Progenitor cell of endocrine pancreas (in vitro differentiated cells): ENCODE results near the gene CADM3. TPM values are rescaled to one million over a fixed set of nuclear protein-coding genes. Genes with fewer than 3 reads are reported as not detected.

ENCODE experiments used
- DNase-seq: peaks from one replicate; pipeline ENCODE4 v3.0.0; 2021; ENCODE audit warnings: low spot score; ENCODE audit not compliant: unreplicated experiment
- H3K27ac Mint-ChIP-seq: 2 replicates; pipeline ENCODE4 v1.8.0; 2021; ENCODE audit warnings: mild to moderate bottlenecking, moderate library complexity, mixed read lengths
- H3K27me3 Mint-ChIP-seq: 2 replicates; pipeline ENCODE4 v1.8.0; 2021; ENCODE audit warnings: mixed read lengths
- H3K36me3 Mint-ChIP-seq: 2 replicates; pipeline ENCODE4 v1.8.0; 2022; ENCODE audit warnings: mixed read lengths; ENCODE audit not compliant: insufficient read depth
- H3K4me1 Mint-ChIP-seq: 2 replicates; pipeline ENCODE4 v1.8.0; 2021; ENCODE audit warnings: low read depth, mixed read lengths
- H3K4me3 Mint-ChIP-seq: 2 replicates; pipeline ENCODE4 v1.8.0; 2021; ENCODE audit warnings: low read depth, mild to moderate bottlenecking, moderate library complexity, mixed read lengths
- H3K9me3 Mint-ChIP-seq: 2 replicates; pipeline ENCODE4 v1.8.0; 2021; ENCODE audit warnings: low read depth, mixed read lengths
- total RNA-seq: library from RNA; stranded (reverse); gene quantifications from 2 replicates; pipeline ENCODE4 v1.2.1, GENCODE V29; 2021
- TF ChIP-seq, protein P1 (sequence below): fragments of 200-600 bp; sonication (generic); IDR thresholded peaks from one replicate; pipeline ENCODE4 v1.5.0; 2021; ENCODE audit warnings: antibody characterized with exemption, mild to moderate bottlenecking; ENCODE audit not compliant: unreplicated experiment

CADM3 gene
- total RNA-seq, 1 donor from 2014 or later = 8.9 TPM

DNA sequence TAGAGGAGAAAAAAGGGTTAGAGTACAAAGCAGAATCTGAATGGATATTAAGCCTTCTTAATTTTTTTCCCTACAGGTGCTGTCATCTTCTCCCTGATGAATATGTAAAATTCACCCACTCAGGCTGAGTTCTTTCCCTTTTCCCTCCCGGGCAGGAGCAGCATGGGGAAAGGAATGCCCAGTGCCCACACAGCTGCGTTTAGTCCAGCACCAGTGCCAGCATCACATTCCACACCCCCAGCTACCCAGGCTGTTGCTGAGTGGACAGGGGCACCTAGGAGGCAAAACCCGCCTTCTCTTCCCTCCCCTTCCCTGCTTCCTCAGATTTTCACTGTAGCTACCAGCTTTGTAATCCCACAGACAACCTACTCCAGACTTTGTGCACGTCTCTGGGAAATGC, 3.4 kb upstream of the CADM3 start:
- Mint-ChIP-seq H3K4me3 (no peak overlapping the region), H3K36me3 (no peaks in the 10 kb centered on the region), H3K9me3 (no peaks in the 10 kb centered on the region), H3K27ac (no peak overlapping the region), H3K4me1 (peaks cover 20% of the 10 kb centered on the region), H3K27me3 (peaks cover 14% of the 10 kb centered on the region)
- TF ChIP-seq, protein P1, sequence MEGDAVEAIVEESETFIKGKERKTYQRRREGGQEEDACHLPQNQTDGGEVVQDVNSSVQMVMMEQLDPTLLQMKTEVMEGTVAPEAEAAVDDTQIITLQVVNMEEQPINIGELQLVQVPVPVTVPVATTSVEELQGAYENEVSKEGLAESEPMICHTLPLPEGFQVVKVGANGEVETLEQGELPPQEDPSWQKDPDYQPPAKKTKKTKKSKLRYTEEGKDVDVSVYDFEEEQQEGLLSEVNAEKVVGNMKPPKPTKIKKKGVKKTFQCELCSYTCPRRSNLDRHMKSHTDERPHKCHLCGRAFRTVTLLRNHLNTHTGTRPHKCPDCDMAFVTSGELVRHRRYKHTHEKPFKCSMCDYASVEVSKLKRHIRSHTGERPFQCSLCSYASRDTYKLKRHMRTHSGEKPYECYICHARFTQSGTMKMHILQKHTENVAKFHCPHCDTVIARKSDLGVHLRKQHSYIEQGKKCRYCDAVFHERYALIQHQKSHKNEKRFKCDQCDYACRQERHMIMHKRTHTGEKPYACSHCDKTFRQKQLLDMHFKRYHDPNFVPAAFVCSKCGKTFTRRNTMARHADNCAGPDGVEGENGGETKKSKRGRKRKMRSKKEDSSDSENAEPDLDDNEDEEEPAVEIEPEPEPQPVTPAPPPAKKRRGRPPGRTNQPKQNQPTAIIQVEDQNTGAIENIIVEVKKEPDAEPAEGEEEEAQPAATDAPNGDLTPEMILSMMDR = no peak
- DNase-seq = no peak

GRCh38 chr1:159170639-159171038, 776 bp upstream of the CADM3 start:
- peak overlapping the region; percentile 64 for H3K4me3 Mint-ChIP-seq
- TF ChIP-seq, protein P1 = no peak

DNA sequence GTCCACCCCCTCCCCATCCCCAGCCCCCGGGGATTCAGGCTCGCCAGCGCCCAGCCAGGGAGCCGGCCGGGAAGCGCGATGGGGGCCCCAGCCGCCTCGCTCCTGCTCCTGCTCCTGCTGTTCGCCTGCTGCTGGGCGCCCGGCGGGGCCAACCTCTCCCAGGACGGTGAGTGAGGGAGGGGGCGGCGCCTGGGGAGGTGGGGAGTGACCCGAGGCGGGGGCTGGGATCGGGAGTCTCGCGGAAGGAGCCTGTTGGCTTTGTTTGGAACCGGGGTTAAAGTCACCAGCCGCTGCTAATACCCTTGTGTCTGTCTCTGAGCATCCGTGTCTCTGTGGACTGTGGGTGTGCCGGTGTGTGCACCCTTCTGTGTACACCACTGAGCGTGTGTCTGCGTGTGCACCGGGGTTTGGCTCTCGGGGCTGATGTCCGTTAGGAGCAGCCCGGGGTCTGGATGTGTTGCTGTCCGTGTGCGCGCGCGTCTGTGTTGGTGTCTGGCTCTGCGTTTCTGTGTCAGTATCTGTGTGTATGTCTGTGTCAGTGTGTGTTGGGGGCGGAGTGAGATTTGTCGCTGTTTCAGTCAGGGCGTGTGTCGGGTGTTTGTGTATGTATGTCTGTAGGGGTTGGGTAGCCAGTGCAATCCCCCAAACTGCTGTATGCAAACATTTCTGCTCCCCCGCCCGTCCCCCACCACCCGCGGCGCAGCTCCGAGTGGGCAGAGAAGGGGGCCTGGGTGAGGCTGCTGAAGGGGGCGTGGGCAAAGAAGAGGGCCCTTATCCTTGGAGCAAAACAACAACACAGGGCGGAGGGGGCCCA, 480 bp downstream of the CADM3 start:
- no peaks in the 10 kb centered on the region for H3K9me3 Mint-ChIP-seq
- peak overlapping the region; percentile 72 for H3K4me3 Mint-ChIP-seq
- TF ChIP-seq, protein P1 = no peak
- DNase-seq = peak; percentile 34
- H3K27me3 Mint-ChIP-seq = peaks cover 27% of the 10 kb centered on the region
- H3K36me3 Mint-ChIP-seq = no peaks in the 10 kb centered on the region
- H3K27ac Mint-ChIP-seq = peak overlapping the region; percentile 21
- H3K4me1 Mint-ChIP-seq = peaks cover 7% of the 10 kb centered on the region

More at GRCh38 chr1:159170639-159171038, 776 bp upstream of the CADM3 start:
- H3K9me3 Mint-ChIP-seq = no peaks in the 10 kb centered on the region
- H3K4me1 Mint-ChIP-seq = peaks cover 7% of the 10 kb centered on the region
- no peaks in the 10 kb centered on the region for H3K36me3 Mint-ChIP-seq
- no peak overlapping the region for H3K27ac Mint-ChIP-seq
- no peak for DNase-seq
- H3K27me3 Mint-ChIP-seq = peaks cover 27% of the 10 kb centered on the region

DNA sequence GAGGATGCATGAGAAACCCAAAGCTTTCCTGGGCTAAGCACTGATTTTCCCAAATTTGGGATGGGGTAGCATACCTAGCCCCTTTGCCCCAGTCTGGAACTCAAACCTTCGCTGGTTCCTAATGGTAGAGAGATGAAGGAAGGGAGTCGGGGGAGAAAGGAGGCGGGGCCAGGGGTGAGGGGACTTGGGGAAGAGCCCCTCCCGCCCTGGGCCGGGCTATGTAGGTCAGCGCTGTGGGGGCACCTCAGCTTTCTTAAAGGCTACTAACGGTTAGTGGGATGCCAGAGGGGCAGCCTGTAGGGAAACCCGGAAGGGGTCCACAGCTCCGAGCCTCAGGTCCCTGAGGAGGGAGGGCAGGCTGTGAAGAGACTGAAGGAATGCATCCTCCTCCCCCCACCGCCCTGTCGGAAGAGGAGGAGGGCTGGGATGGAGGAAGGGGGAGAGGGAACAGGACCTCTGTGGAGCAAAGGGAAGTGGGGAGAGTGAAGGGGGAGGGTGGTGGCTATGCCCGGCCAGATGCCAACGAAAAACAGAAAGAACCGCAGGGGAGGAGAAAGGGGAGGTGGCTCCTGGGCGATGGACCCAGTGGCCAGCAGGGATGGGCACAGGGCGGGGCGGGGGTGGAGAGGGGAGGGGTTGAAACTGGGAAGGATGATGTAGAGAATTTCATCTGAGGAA, 1.3 kb downstream of the CADM3 start:
- TF ChIP-seq, protein P1 = no peak
- peak overlapping the region; percentile 72 for H3K4me3 Mint-ChIP-seq
- H3K4me1 Mint-ChIP-seq = peaks cover 7% of the 10 kb centered on the region
- H3K27ac Mint-ChIP-seq = no peak overlapping the region
- no peaks in the 10 kb centered on the region for H3K36me3 Mint-ChIP-seq
- DNase-seq = no peak
- peaks cover 27% of the 10 kb centered on the region for H3K27me3 Mint-ChIP-seq
- H3K9me3 Mint-ChIP-seq = no peaks in the 10 kb centered on the region

- Mint-ChIP-seq H3K36me3 (no peaks in the 10 kb centered on the region), H3K27me3 (peaks cover 27% of the 10 kb centered on the region), H3K4me3 (no peak overlapping the region), H3K9me3 (no peaks in the 10 kb centered on the region), H3K4me1 (peaks cover 7% of the 10 kb centered on the region), H3K27ac (no peak overlapping the region)
- TF ChIP-seq, protein P1 = no peak
- DNase-seq = no peak
Observed at GRCh38 chr1:159173320-159173719, 1.9 kb downstream of the CADM3 start.
